HCT116 (cell line): ENCODE results near the gene FOSB. TPM values are rescaled to one million over a fixed set of nuclear protein-coding genes. Genes with fewer than 3 reads are reported as not detected.

Experiments
- ATAC-seq: fragments of 200-7000 bp; cut with Tn5 transposase; 2 replicates; pipeline ENCODE4 v1.9.1; 2020; ENCODE audit warnings: mild to moderate bottlenecking, moderate library complexity
- BruUV-seq: library from RNA; stranded (reverse); fragments of 400-500 nt; replicated peaks from 2 replicates; lab custom pipeline; 2021; lab: Mats Ljungman, UMichigan
- CTCF ChIA-PET: fragments of 300-600 bp; sonication (Branson Sonifier 250); formaldehyde crosslinking; loops from one replicate; lab custom pipeline; 2021; ENCODE audit warnings: antibody characterized with exemption; lab: Charles Lee
- POLR2A ChIA-PET: fragments of 300-600, 350-600 bp; sonication (Branson Sonifier 250); formaldehyde crosslinking; loops from one replicate; lab custom pipeline; 2021; ENCODE audit warnings: antibody characterized with exemption; lab: Charles Lee
- RAD21 ChIA-PET, 2 experiments: fragments of 300-600 bp; sonication (Branson Sonifier 250); formaldehyde crosslinking; loops; one replicate each; lab custom pipeline; 2023; ENCODE audit warnings: low total read pairs in 2 of 2; ENCODE audit not compliant: uncharacterized antibody in 2 of 2, unreplicated experiment in 2 of 2, low non-redundant PET in 1 of 2; lab: Charles Lee
- DNase-seq: peaks from one replicate; pipeline ENCODE4 v3.0.0-alpha.2; 2010; ENCODE audit warnings: low read depth, low spot score
- H2AFZ ChIP-seq: fragments of 200-600 bp; shearing (Covaris generic), sonication (generic); 2 replicates; pipeline ENCODE4 v1.6.1; 2017; ENCODE audit warnings: low read depth, mixed run types, mixed read lengths, antibody characterized with exemption, low read length; ENCODE audit not compliant: poor library complexity, severe bottlenecking
- H3K27ac ChIP-seq: 2 replicates; pipeline ENCODE4 v1.5.1; 2012; ENCODE audit warnings: low read depth, low read length
- H3K27me3 ChIP-seq: fragments of 200-600 bp; sonication (generic); 2 replicates; pipeline ENCODE4 v1.6.1; 2016; ENCODE audit warnings: mixed run types, low read length, mixed read lengths; ENCODE audit not compliant: insufficient read depth
- H3K36me3 ChIP-seq, 2 experiments: fragments of 200-500 bp in 1 of 2; fragments of 200-600 bp in 1 of 2; sonication (Bioruptor generic) in 1 of 2; sonication (generic) in 1 of 2; 2 replicates each; pipeline versions ENCODE4 v1.5.1 to v1.6.1; 2014 to 2016; ENCODE audit warnings: low read length in 2 of 2, inconsistent platforms in 1 of 2, mixed read lengths in 1 of 2, mixed run types in 1 of 2; ENCODE audit not compliant: insufficient read depth in 2 of 2, control insufficient read depth in 1 of 2
- H3K4me1 ChIP-seq, 2 experiments: fragments of 200-600 bp in 1 of 2; sonication (generic) in 1 of 2; 2 replicates each; pipeline versions ENCODE4 v1.5.1 to v1.6.1; 2012 to 2017; ENCODE audit warnings: low read length in 2 of 2, inconsistent platforms in 1 of 2, mild to moderate bottlenecking in 1 of 2, mixed read lengths in 1 of 2, mixed run types in 1 of 2, moderate library complexity in 1 of 2; ENCODE audit not compliant: insufficient read depth in 2 of 2, control insufficient read depth in 1 of 2
- H3K4me2 ChIP-seq: fragments of 200-600 bp; sonication (generic); 2 replicates; pipeline ENCODE4 v1.6.1; 2017; ENCODE audit warnings: mixed run types, low read length, mixed read lengths
- H3K4me3 ChIP-seq, 2 experiments: fragments of 200-600 bp in 1 of 2; sonication (generic) in 1 of 2; replicated peaks in 1 of 2; 2 replicates each; pipeline ENCODE4 v1.5.1; 2011 to 2016; ENCODE audit warnings: low read length in 2 of 2, control low read depth in 1 of 2, low read depth in 1 of 2, mild to moderate bottlenecking in 1 of 2, mixed read lengths in 1 of 2, mixed run types in 1 of 2
- H3K79me2 ChIP-seq: fragments of 200-600 bp; sonication (generic); 2 replicates; pipeline ENCODE4 v1.6.1; 2017; ENCODE audit warnings: mild to moderate bottlenecking, mixed run types, low read length, moderate library complexity, mixed read lengths; ENCODE audit not compliant: insufficient read depth
- H3K9ac ChIP-seq: fragments of 200-600 bp; sonication (generic); 2 replicates; pipeline ENCODE4 v1.6.1; 2016; ENCODE audit warnings: low read length, mixed read lengths
- H3K9me2 ChIP-seq: fragments of 200-600 bp; sonication (generic), shearing (Covaris generic); 2 replicates; pipeline ENCODE4 v1.6.1; 2017; ENCODE audit warnings: mixed run types, mild to moderate bottlenecking, moderate library complexity; ENCODE audit not compliant: insufficient read depth
- H3K9me3 ChIP-seq, 2 experiments: fragments of 200-500 bp in 1 of 2; fragments of 200-600 bp in 1 of 2; sonication (Bioruptor generic) in 1 of 2; sonication (generic) in 1 of 2; 2 replicates each; pipeline ENCODE4 v1.6.1; 2014 to 2017; ENCODE audit warnings: low read length in 2 of 2, mixed read lengths in 2 of 2, inconsistent platforms in 1 of 2, low read depth in 1 of 2, mild to moderate bottlenecking in 1 of 2, mixed run types in 1 of 2, moderate library complexity in 1 of 2; ENCODE audit not compliant: control insufficient read depth in 1 of 2, insufficient read depth in 1 of 2
- H4K20me1 ChIP-seq: fragments of 200-600 bp; sonication (generic), shearing (Covaris generic); 2 replicates; pipeline ENCODE4 v1.6.1; 2017; ENCODE audit warnings: mixed run types, mild to moderate bottlenecking, moderate library complexity; ENCODE audit not compliant: insufficient read depth
- CBX3 ChIP-seq: IDR thresholded peaks from 2 replicates; pipeline ENCODE4 v1.6.1; 2012; ENCODE audit warnings: low read depth
- CEBPB ChIP-seq: IDR thresholded peaks from 2 replicates; pipeline ENCODE4 v1.6.1; 2012; ENCODE audit warnings: low read depth
- JUND ChIP-seq: IDR thresholded peaks from 2 replicates; pipeline ENCODE4 v1.6.1; 2012
- POLR2A ChIP-seq: IDR thresholded peaks from 2 replicates; pipeline ENCODE4 v1.7.0; 2011; ENCODE audit warnings: borderline replicate concordance; ENCODE audit not compliant: insufficient read depth, insufficient read length; ENCODE audit errors: extremely low read depth
- SIN3A ChIP-seq: IDR thresholded peaks from 2 replicates; pipeline ENCODE4 v1.6.1; 2012; ENCODE audit warnings: low read depth
- SP1 ChIP-seq: IDR thresholded peaks from 2 replicates; pipeline ENCODE4 v1.6.1; 2012; ENCODE audit warnings: low read depth
- SRF ChIP-seq: IDR thresholded peaks from 2 replicates; pipeline ENCODE4 v1.6.1; 2012; ENCODE audit warnings: low read depth
- TCF7L2 ChIP-seq: IDR thresholded peaks from 2 replicates; pipeline ENCODE4 v1.7.0; 2011; ENCODE audit warnings: borderline replicate concordance, inconsistent platforms; ENCODE audit not compliant: insufficient read depth, insufficient read length; ENCODE audit errors: extremely low read depth
- YY1 ChIP-seq: IDR thresholded peaks from 2 replicates; pipeline ENCODE4 v1.6.1; 2011; ENCODE audit warnings: low read length, low read depth, moderate library complexity, mild to moderate bottlenecking; ENCODE audit not compliant: insufficient replicate concordance; ENCODE audit errors: extremely low read depth
- ZFX ChIP-seq: fragments of 450-650 bp; IDR thresholded peaks from 2 replicates; pipeline ENCODE4 v1.6.1; 2017
- intact Hi-C: fragments of 100-400 bp; cut with micrococcal nuclease; formaldehyde crosslinking; loops from 2 replicates; pipeline ENCODE4 v1.10.0; 2022
- total RNA-seq: library from RNA; stranded (reverse); gene quantifications from one replicate; pipeline ENCODE4 v1.2.1, GENCODE V29; 2021; ENCODE audit not compliant: unreplicated experiment

Gene FOSB
- total RNA-seq, 1 experiment from 2014 or later = 12.6 TPM

DNA sequence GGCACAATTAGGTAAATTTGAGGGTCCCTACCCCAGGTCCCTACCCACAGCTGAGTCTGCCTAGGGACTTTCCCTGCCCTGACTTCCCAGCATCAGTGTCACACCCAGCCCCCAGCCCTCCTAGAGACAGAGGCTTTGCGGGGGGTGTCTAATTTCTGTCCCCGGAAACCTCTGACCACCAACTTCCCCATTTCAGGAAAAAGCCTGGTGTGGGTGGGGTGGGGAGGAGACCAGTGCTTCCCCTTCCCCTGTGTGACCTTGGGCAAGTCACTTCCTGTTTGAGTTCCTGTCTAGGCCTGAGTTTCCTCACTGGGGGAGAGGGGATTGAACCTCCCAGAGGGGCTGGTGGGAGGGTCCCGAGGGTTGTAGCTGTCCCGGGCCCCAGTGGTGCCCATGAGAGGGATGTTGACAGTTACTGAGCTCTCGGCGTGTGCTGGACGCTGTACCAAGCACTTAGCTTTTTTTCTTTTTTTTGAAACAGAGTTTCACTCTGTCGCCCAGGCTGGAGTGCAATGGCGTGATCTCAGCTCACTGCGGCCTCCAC is 47.4 kb downstream of the FOSB start:
- RAD21 ChIA-PET = no interaction called here
- no peak for DNase-seq
- Histone ChIP-seq H3K4me2 (peak overlapping the region; percentile 73), H3K9ac (peak overlapping the region; percentile 57; the same call in 1 of the 2 replicates), H3K4me1 (peaks cover 44 to 70% of the 10 kb centered on the region in 2 experiments), H3K27ac (peak overlapping the region; percentile 69), H3K79me2 (peaks cover 84% of the 10 kb centered on the region), H3K9me3 (no peaks in the 10 kb centered on the region), H3K9me2 (no peaks in the 10 kb centered on the region), H3K36me3 (peaks cover 10 to 17% of the 10 kb centered on the region in 2 experiments; a peak in 2 of 4 replicates), H4K20me1 (no peaks in the 10 kb centered on the region; the same call in 1 of the 2 replicates), H3K4me3 (no peak overlapping the region), H3K27me3 (no peaks in the 10 kb centered on the region), H2AFZ (no peak overlapping the region)
- ATAC-seq = no peak
- POLR2A ChIA-PET = interaction anchor here (1.1 kb wide), 1 partner anchor 127 kb away, joined by 4 read pairs; no protein-coding TSS in a partner anchor
- BruUV-seq = no TSS peak
- intact Hi-C loops = no loop called here
- TF ChIP-seq SIN3A (no peak), TCF7L2 (no peak), POLR2A (no peak), CEBPB (no peak), SRF (no peak), YY1 (no peak), SP1 (no peak)
- TF ChIP-seq, all 23 proteins: peak for 0
- CTCF ChIA-PET = interaction anchor here (0.7 to 1.2 kb wide), 3 partner anchors 12 to 43 kb away, joined by 3 to 7 read pairs (median 5); no protein-coding TSS in a partner anchor

DNA sequence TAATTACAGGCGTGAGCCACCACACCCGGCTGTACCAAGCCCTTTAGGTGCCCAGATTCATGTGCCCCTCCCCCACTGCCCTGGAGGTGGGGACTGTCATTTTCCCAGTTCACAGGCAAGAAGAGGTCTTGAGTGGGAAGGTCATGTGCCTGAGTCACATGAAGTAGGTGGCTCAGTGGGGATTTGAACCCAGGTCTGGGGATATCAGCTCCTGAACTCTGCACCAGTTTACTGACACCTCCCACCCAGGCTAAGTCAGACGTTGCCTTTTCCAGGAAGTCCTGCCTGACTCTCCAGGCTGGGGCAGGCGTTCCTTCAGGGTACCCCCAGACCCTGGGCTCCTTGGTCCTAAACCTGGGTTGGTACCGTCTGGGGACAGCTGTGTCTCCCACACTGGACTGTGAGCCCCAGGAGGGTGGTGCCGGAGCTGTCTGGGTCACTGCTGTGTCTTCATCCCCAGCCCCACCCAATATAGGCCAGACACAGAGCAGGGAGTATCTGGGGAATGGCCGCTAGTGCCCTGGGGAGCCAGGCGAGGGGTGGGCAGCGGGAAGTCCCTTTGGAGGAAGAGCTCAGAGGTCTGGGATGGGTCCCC is 48.1 kb downstream of the FOSB start:
- no peak overlapping the region for H3K4me3 ChIP-seq
- ChIA-PET CTCF (interaction anchor here (1.2 kb wide), 3 partner anchors 12 to 127 kb away, joined by 4 to 7 read pairs (median 5); no protein-coding TSS in a partner anchor), RAD21 (no interaction called here), POLR2A (interaction anchor here (0.6 to 1.1 kb wide), 3 partner anchors 11 to 235 kb away, joined by 3 to 4 read pairs (median 3); no protein-coding TSS in a partner anchor)
- H4K20me1 ChIP-seq = no peaks in the 10 kb centered on the region; the same call in 1 of the 2 replicates
- no peak for DNase-seq
- TF ChIP-seq CBX3 = no peak
- no peak for TF ChIP-seq ZFX
- no peak for TF ChIP-seq SP1
- TF ChIP-seq YY1 = no peak
- TF ChIP-seq JUND = no peak
- no TSS peak for BruUV-seq
- no peak for ATAC-seq
- H3K27me3 ChIP-seq = no peaks in the 10 kb centered on the region
- no peaks in the 10 kb centered on the region for H3K9me2 ChIP-seq
- no peak overlapping the region for H3K9ac ChIP-seq
- H2AFZ ChIP-seq = no peak overlapping the region
- peaks cover 44 to 70% of the 10 kb centered on the region in 2 experiments for H3K4me1 ChIP-seq
- intact Hi-C loops = no loop called here
- no peaks in the 10 kb centered on the region for H3K9me3 ChIP-seq
- H3K4me2 ChIP-seq = peak overlapping the region; percentile 73; the same call in 1 of the 2 replicates
- peaks cover 81% of the 10 kb centered on the region for H3K79me2 ChIP-seq
- H3K27ac ChIP-seq = peak overlapping the region; percentile 69; the same call in 1 of the 2 replicates
- H3K36me3 ChIP-seq = peaks cover 10 to 20% of the 10 kb centered on the region in 2 experiments; a peak in 2 of 4 replicates
